ENCODE results near the gene PIP4K2A.
A peak's percentile ranks its signal among the peaks of the same experiment; 100 is the strongest.
"Not testable (repeated sequence)": the region's sequence is repeated elsewhere in the genome, so short reads cannot be mapped to it uniquely, and the experiment has no call there.

Gene PIP4K2A

GRCh38 chr10:22554461-22555182, 159.8 kb downstream of the PIP4K2A start:
- DNase-seq (ENCODE audit: low read depth in 2 of 2) = no peak

GRCh38 chr10:22553452-22553995, 160.9 kb downstream of the PIP4K2A start:
- DNase-seq (ENCODE audit: low read depth in 2 of 2) = no peak

- DNase-seq (ENCODE audit: low read depth in 2 of 2) = no peak
Observed at GRCh38 chr10:22552888-22553378, 161.4 kb downstream of the PIP4K2A start.

GRCh38 chr10:22551681-22552365, 162.6 kb downstream of the PIP4K2A start:
- DNase-seq (ENCODE audit: low read depth in 2 of 2) = no peak

GRCh38 chr10:22550732-22551131, 163.6 kb downstream of the PIP4K2A start:
- DNase-seq (ENCODE audit: low read depth in 2 of 2) = peak; percentile 33 to 52

GRCh38 chr10:22548344-22548743, 166.0 kb downstream of the PIP4K2A start:
- no peak for DNase-seq (ENCODE audit: low read depth in 2 of 2)

- no peak for DNase-seq (ENCODE audit: low read depth in 2 of 2)
Observed at GRCh38 chr10:22545643-22546042, 168.7 kb downstream of the PIP4K2A start.

GRCh38 chr10:22544325-22545068, 169.9 kb downstream of the PIP4K2A start:
- DNase-seq (ENCODE audit: low read depth in 2 of 2) = no peak

GRCh38 chr10:22542773-22543172, 171.6 kb downstream of the PIP4K2A start:
- no peak for DNase-seq (ENCODE audit: low read depth in 2 of 2)

- DNase-seq (ENCODE audit: low read depth in 2 of 2) = no peak
Observed at GRCh38 chr10:22541900-22542299, 172.5 kb downstream of the PIP4K2A start.

- DNase-seq (ENCODE audit: low read depth in 2 of 2) = no peak
Observed at GRCh38 chr10:22539579-22540298, 174.6 kb downstream of the PIP4K2A start.

- DNase-seq (ENCODE audit: low read depth in 2 of 2) = no peak
Observed at GRCh38 chr10:22537810-22538209, 176.6 kb downstream of the PIP4K2A start.

GRCh38 chr10:22536620-22537019, 177.8 kb downstream of the PIP4K2A start:
- no peak for DNase-seq (ENCODE audit: low read depth in 2 of 2)

GRCh38 chr10:22534849-22535604, 179.4 kb downstream of the PIP4K2A start:
- no peak for DNase-seq (ENCODE audit: low read depth in 2 of 2)

- DNase-seq (ENCODE audit: low read depth in 2 of 2) = no peak
Observed at GRCh38 chr10:22531441-22531840, 182.9 kb downstream of the PIP4K2A start.

- DNase-seq (ENCODE audit: low read depth in 2 of 2) = no peak
Observed at GRCh38 chr10:22531008-22531407, 183.4 kb downstream of the PIP4K2A start.

- no peak for DNase-seq (ENCODE audit: low read depth in 2 of 2)
Observed at GRCh38 chr10:22527520-22527919, 186.9 kb downstream of the PIP4K2A start.

GRCh38 chr10:22524333-22524732, 190.0 kb downstream of the PIP4K2A start:
- DNase-seq (ENCODE audit: low read depth in 2 of 2) = not testable (repeated sequence)

- not testable (repeated sequence) for DNase-seq (ENCODE audit: low read depth in 2 of 2)
Observed at GRCh38 chr10:22520645-22521044, 193.7 kb downstream of the PIP4K2A start.

- DNase-seq (ENCODE audit: low read depth in 2 of 2) = no peak
Observed at GRCh38 chr10:22518167-22518724, 196.1 kb downstream of the PIP4K2A start.

Measured in activated CD8-positive, alpha-beta memory T cell treated with anti-CD3 and anti-CD28 coated beads for 4 hours (primary cell).